H1 (cell line): ENCODE measurements around the gene WDR7. TPM values are rescaled to one million over a fixed set of nuclear protein-coding genes. Genes with fewer than 3 reads are reported as not detected.

Experiments
- CTCF ChIA-PET: fragments of 300-600 bp; sonication (Branson Sonifier 250); formaldehyde crosslinking; loops from one replicate; lab custom pipeline; 2021; ENCODE audit not compliant: partially characterized antibody; lab: Charles Lee
- POLR2A ChIA-PET: fragments of 300-600 bp; sonication (Branson Sonifier 250); formaldehyde crosslinking; loops from one replicate; lab custom pipeline; 2021; ENCODE audit warnings: inconsistent platforms; ENCODE audit not compliant: partially characterized antibody; lab: Charles Lee
- DNase-seq, 2 experiments: peaks; one replicate each; pipeline versions ENCODE4 v3.0.0 to v3.0.0-alpha.2; 2010 to 2022; ENCODE audit warnings: low spot score in 2 of 2, low read depth in 1 of 2, mixed read lengths in 1 of 2
- FAIRE-seq: peaks from 2 replicates; lab custom pipeline; 2011; peaks lifted over from hg19 to GRCh38; lab: Jason Lieb, UNC
- H2AFZ ChIP-seq: 2 replicates; pipeline ENCODE4 v1.8.1; 2012; ENCODE audit warnings: low read length, inconsistent platforms
- H2AK5ac ChIP-seq: 2 replicates; pipeline ENCODE4 v1.6.1; 2013; ENCODE audit warnings: low read depth, low read length
- H2BK120ac ChIP-seq: replicated peaks from 2 replicates; pipeline ENCODE3; 2013; ENCODE audit warnings: low read depth, low read length, inconsistent platforms
- H2BK12ac ChIP-seq: 2 replicates; pipeline ENCODE4 v1.6.1; 2013; ENCODE audit warnings: low read depth, low read length
- H2BK15ac ChIP-seq: 2 replicates; pipeline ENCODE4 v1.6.1; 2013; ENCODE audit warnings: low read length
- H2BK20ac ChIP-seq: 2 replicates; pipeline ENCODE4 v1.6.1; 2013; ENCODE audit warnings: low read length
- H2BK5ac ChIP-seq: 2 replicates; pipeline ENCODE4 v1.6.1; 2013; ENCODE audit warnings: low read depth, low read length
- H3K14ac ChIP-seq: 2 replicates; pipeline ENCODE4 v1.6.1; 2013; ENCODE audit warnings: inconsistent platforms; ENCODE audit not compliant: insufficient read length
- H3K18ac ChIP-seq: 2 replicates; pipeline ENCODE4 v1.6.1; 2013; ENCODE audit warnings: low read length; ENCODE audit errors: extremely low read depth
- H3K23ac ChIP-seq: 2 replicates; pipeline ENCODE4 v1.6.1; 2013; ENCODE audit warnings: inconsistent platforms; ENCODE audit not compliant: insufficient read length
- H3K23me2 ChIP-seq: 2 replicates; pipeline ENCODE4 v1.6.1; 2013; ENCODE audit warnings: low read depth, low read length
- H3K27ac ChIP-seq: 2 replicates; pipeline ENCODE4 v1.6.1; 2011; ENCODE audit warnings: low read depth, low read length, inconsistent platforms
- H3K27me3 ChIP-seq, 4 experiments: replicated peaks in 1 of 4; 1 replicate in 1 of 4; 2 replicates in 3 of 4; pipeline versions ENCODE4 v1.6.1 to v1.8.1; 2011 to 2013; ENCODE audit warnings: low read length in 3 of 4, mild to moderate bottlenecking in 3 of 4, inconsistent platforms in 2 of 4, mixed read lengths in 2 of 4, moderate library complexity in 1 of 4; ENCODE audit not compliant: control insufficient read depth in 3 of 4, insufficient read depth in 3 of 4; ENCODE audit errors: extremely low read depth in 1 of 4
- H3K36me3 ChIP-seq, 4 experiments: 2 replicates each; pipeline versions ENCODE4 v1.6.1 to v1.8.1; 2011 to 2013; ENCODE audit warnings: mild to moderate bottlenecking in 4 of 4, low read length in 3 of 4, moderate library complexity in 2 of 4, control low read depth in 1 of 4, inconsistent platforms in 1 of 4; ENCODE audit not compliant: insufficient read depth in 4 of 4, control insufficient read depth in 2 of 4
- H3K4ac ChIP-seq: replicated peaks from 2 replicates; pipeline ENCODE3; 2013; ENCODE audit warnings: low read length, low read depth, mixed read lengths, inconsistent platforms; ENCODE audit not compliant: insufficient read length
- H3K4me1 ChIP-seq, 4 experiments: replicated peaks in 1 of 4; 1 replicate in 1 of 4; 2 replicates in 3 of 4; pipeline versions ENCODE4 v1.6.1 to v1.8.1; 2011 to 2013; ENCODE audit warnings: low read length in 3 of 4, inconsistent platforms in 2 of 4, mixed read lengths in 1 of 4; ENCODE audit not compliant: insufficient read depth in 4 of 4, control insufficient read depth in 3 of 4
- H3K4me2 ChIP-seq, 2 experiments: 2 replicates each; pipeline versions ENCODE4 v1.6.1 to v1.8.1; 2011 to 2013; ENCODE audit warnings: low read depth in 2 of 2, low read length in 2 of 2, control low read depth in 1 of 2, inconsistent platforms in 1 of 2, mild to moderate bottlenecking in 1 of 2; ENCODE audit not compliant: insufficient read depth in 1 of 2
- H3K4me3 ChIP-seq, 4 experiments: fragments of 200-600, 300-600 bp in 1 of 4; sonication (generic), shearing (Covaris generic), sonication (Bioruptor Twin) in 1 of 4; 2 replicates each; pipeline versions ENCODE4 v1.5.1 to v1.8.1; 2011 to 2016; ENCODE audit warnings: low read length in 4 of 4, low read depth in 3 of 4, control low read depth in 2 of 4, inconsistent platforms in 2 of 4, mild to moderate bottlenecking in 2 of 4, mixed read lengths in 1 of 4, moderate library complexity in 1 of 4; ENCODE audit not compliant: insufficient read depth in 2 of 4; ENCODE audit errors: extremely low read depth in 1 of 4
- H3K56ac ChIP-seq: replicated peaks from 2 replicates; pipeline ENCODE3; 2013; ENCODE audit warnings: low read depth, mild to moderate bottlenecking, mixed read lengths, low read length, inconsistent platforms; ENCODE audit not compliant: insufficient read length
- H3K79me1 ChIP-seq: 2 replicates; pipeline ENCODE4 v1.6.1; 2013; ENCODE audit warnings: low read depth, low read length, control low read depth
- H3K79me2 ChIP-seq, 2 experiments: 2 replicates each; pipeline versions ENCODE4 v1.6.1 to v1.8.1; 2012 to 2013; ENCODE audit warnings: low read length in 2 of 2, mild to moderate bottlenecking in 2 of 2, inconsistent platforms in 1 of 2; ENCODE audit not compliant: insufficient read depth in 2 of 2, control insufficient read depth in 1 of 2
- H3K9ac ChIP-seq, 4 experiments: replicated peaks in 1 of 4; 1 replicate in 1 of 4; 2 replicates in 3 of 4; pipeline versions ENCODE4 v1.6.1 to v1.8.1; 2011 to 2013; ENCODE audit warnings: low read depth in 3 of 4, low read length in 3 of 4, control low read depth in 2 of 4, mild to moderate bottlenecking in 2 of 4, moderate library complexity in 2 of 4, inconsistent platforms in 1 of 4; ENCODE audit errors: extremely low read depth in 1 of 4
- H3K9me3 ChIP-seq, 2 experiments: 2 replicates each; pipeline versions ENCODE4 v1.6.1 to v1.8.1; 2012 to 2013; ENCODE audit warnings: mild to moderate bottlenecking in 2 of 2, moderate library complexity in 2 of 2, control low read depth in 1 of 2, inconsistent platforms in 1 of 2, low read depth in 1 of 2, low read length in 1 of 2, mixed read lengths in 1 of 2; ENCODE audit not compliant: insufficient read depth in 2 of 2
- H4K20me1 ChIP-seq, 2 experiments: replicated peaks in 1 of 2; 2 replicates each; pipeline versions ENCODE3 to v1.8.1; 2011 to 2013; ENCODE audit warnings: inconsistent platforms in 2 of 2, low read length in 2 of 2, mild to moderate bottlenecking in 1 of 2; ENCODE audit not compliant: insufficient read depth in 2 of 2, control insufficient read depth in 1 of 2
- H4K5ac ChIP-seq: 2 replicates; pipeline ENCODE4 v1.6.1; 2013; ENCODE audit warnings: low read length, low read depth, mixed read lengths, inconsistent platforms; ENCODE audit not compliant: insufficient read length
- H4K8ac ChIP-seq: 2 replicates; pipeline ENCODE4 v1.8.0; 2013; ENCODE audit warnings: mild to moderate bottlenecking, moderate library complexity, low read length, inconsistent platforms; ENCODE audit not compliant: insufficient read depth; ENCODE audit errors: extremely low read depth
- H4K91ac ChIP-seq: replicated peaks from 2 replicates; pipeline ENCODE3; 2013; ENCODE audit warnings: low read length, mixed read lengths, inconsistent platforms; ENCODE audit not compliant: insufficient read length
- CREB1 ChIP-seq: IDR thresholded peaks from 2 replicates; pipeline ENCODE4 v1.6.1; 2012; ENCODE audit warnings: inconsistent platforms
- POLR2A ChIP-seq, 2 experiments: IDR thresholded peaks; 1 replicate in 1 of 2; 2 replicates in 1 of 2; pipeline ENCODE4 v1.6.1; 2011; ENCODE audit warnings: low read depth in 2 of 2, low read length in 2 of 2, mild to moderate bottlenecking in 2 of 2; ENCODE audit errors: control extremely low read depth in 1 of 2
- SIRT6 ChIP-seq: IDR thresholded peaks from one replicate; pipeline ENCODE4 v1.7.1; 2012; ENCODE audit warnings: low read length, inconsistent platforms
- WGBS, 2 experiments: shearing (Covaris generic) in 1 of 2; methylation state at CpG; one replicate each; pipeline versions ENCODE4 v1.1.6 to v1.1.7; 2013 to 2015; ENCODE audit warnings: low lambda C conversion rate in 2 of 2, mixed read lengths in 2 of 2, inconsistent platforms in 1 of 2, low coverage in 1 of 2, missing lambda C conversion rate in 1 of 2; ENCODE audit not compliant: insufficient replicate concordance in 2 of 2, insufficient coverage in 1 of 2, insufficient read length in 1 of 2; ENCODE audit errors: extremely low coverage in 1 of 2, missing lambda C conversion rate in 1 of 2; 5-methylcytosine and 5-hydroxymethylcytosine counted together
- polyA plus RNA-seq, 7 experiments: library from polyadenylated mRNA; depleted of rRNA in 3 of 7; stranded (reverse) in 5 of 7; unstranded in 2 of 7; fragments of >200 nt in 5 of 7; fragments of 200-250 nt in 2 of 7; gene quantifications; 1 replicate in 5 of 7; 2 replicates in 1 of 7; 4 replicates in 1 of 7; pipeline versions ENCODE4 v1.2.1 to v1.2.3, GENCODE V29; 2011 to 2013; ENCODE audit warnings: missing spikeins in 2 of 7, mixed read lengths in 2 of 7
- total RNA-seq: library from RNA; stranded (reverse); fragmentation: NEBNext Ultra II Directional; extraction: Animal tissue kit (Norgen Biotek cat#: 25700); gene quantifications from 2 replicates; pipeline ENCODE4 v1.2.1, GENCODE V29; 2021

WDR7 gene
- total and polyA plus RNA-seq, 2 of the 8 experiments (the other 6 are each of a cell fraction or from before 2014, with no cell fraction given), result 5.5 to 15.2 TPM

GRCh38 chr18:56803051-56803450 is 151.9 kb downstream of the WDR7 start:
- Histone ChIP-seq H3K79me1 (no peaks in the 10 kb centered on the region; the same call in 1 of the 2 replicates), H2BK12ac (no peak overlapping the region), H3K4me1 (no peaks in the 10 kb centered on the region), H3K18ac (no peak overlapping the region), H2AK5ac (no peak overlapping the region), H3K4me2 (no peak overlapping the region), H3K4ac (no peak overlapping the region), H4K5ac (no peak overlapping the region), H2AFZ (no peak overlapping the region), H3K23me2 (no peaks in the 10 kb centered on the region), H3K23ac (no peak overlapping the region), H2BK15ac (no peak overlapping the region), H2BK5ac (no peak overlapping the region), H3K56ac (no peak overlapping the region), H3K4me3 (no peak overlapping the region), H4K8ac (no peak overlapping the region), H3K14ac (no peak overlapping the region), H3K9me3 (no peaks in the 10 kb centered on the region), H3K27ac (no peak overlapping the region), H3K27me3 (no peaks in the 10 kb centered on the region), H4K91ac (no peak overlapping the region), H3K79me2 (no peaks in the 10 kb centered on the region), H2BK120ac (no peak overlapping the region), H3K9ac (no peak overlapping the region), H2BK20ac (no peak overlapping the region), H3K36me3 (no peaks in the 10 kb centered on the region), H4K20me1 (no peaks in the 10 kb centered on the region)
- POLR2A ChIA-PET, result no interaction called here
- 86% methylated on average over 1 of the region's 1 CpG; no CpG with 5 or more reads in 1 of the 2 experiments for WGBS, 2 experiments
- FAIRE-seq (no peak), DNase-seq (no peak)
- TF ChIP-seq CREB1 (no peak), POLR2A (IDR thresholded peaks at IDR 0.05; ENCODE audit: control extremely low read depth in 1 of 2, low read depth in 2 of 2, low read length in 2 of 2) (no peak), SIRT6 (no peak)
- CTCF ChIA-PET, result no interaction called here
